ENCODE measurements around the gene SLC29A1.

SLC29A1 gene

DNA sequence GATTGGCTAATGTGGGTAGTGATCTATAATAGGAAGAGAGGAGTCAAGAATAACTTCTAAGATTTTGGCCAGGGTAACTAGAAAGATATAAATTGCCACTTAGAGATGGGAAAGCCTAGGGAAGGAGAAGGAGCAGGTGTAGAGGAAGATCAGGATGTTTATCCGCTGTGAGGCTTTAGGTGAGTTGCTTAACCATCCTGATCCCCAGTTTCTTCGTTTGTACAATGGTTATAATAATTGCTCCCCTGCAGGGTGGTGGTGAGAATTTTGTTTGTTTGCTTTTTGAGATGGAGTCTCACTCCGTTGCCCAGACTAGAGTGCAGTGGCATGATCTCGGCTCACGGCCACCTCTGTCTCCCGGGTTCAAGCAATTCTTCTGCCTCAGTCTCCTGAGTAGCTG lies 9.1 kb upstream of the SLC29A1 start:
- no peaks in the 10 kb centered on the region for H4K20me1 ChIP-seq (ENCODE audit: insufficient read depth, low read length)
- H3K27me3 ChIP-seq (ENCODE audit: low read depth, low read length): no peaks in the 10 kb centered on the region
- H3K79me2 ChIP-seq (ENCODE audit: low read length): no peaks in the 10 kb centered on the region
- no peaks in the 10 kb centered on the region for H3K36me3 ChIP-seq (replicated peaks; ENCODE audit: low read depth, low read length)
- H3K4me2 ChIP-seq (ENCODE audit: low read length): no peak overlapping the region
- no peak overlapping the region for H3K4me3 ChIP-seq (ENCODE audit: low read length)
- no peak overlapping the region for H3K27ac ChIP-seq (ENCODE audit: low read length)
- TF ChIP-seq EZH2phosphoT487 (IDR thresholded peaks at IDR 0.05; ENCODE audit: low read depth): no peak
- TF ChIP-seq, protein P1, sequence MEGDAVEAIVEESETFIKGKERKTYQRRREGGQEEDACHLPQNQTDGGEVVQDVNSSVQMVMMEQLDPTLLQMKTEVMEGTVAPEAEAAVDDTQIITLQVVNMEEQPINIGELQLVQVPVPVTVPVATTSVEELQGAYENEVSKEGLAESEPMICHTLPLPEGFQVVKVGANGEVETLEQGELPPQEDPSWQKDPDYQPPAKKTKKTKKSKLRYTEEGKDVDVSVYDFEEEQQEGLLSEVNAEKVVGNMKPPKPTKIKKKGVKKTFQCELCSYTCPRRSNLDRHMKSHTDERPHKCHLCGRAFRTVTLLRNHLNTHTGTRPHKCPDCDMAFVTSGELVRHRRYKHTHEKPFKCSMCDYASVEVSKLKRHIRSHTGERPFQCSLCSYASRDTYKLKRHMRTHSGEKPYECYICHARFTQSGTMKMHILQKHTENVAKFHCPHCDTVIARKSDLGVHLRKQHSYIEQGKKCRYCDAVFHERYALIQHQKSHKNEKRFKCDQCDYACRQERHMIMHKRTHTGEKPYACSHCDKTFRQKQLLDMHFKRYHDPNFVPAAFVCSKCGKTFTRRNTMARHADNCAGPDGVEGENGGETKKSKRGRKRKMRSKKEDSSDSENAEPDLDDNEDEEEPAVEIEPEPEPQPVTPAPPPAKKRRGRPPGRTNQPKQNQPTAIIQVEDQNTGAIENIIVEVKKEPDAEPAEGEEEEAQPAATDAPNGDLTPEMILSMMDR (IDR thresholded peaks at IDR 0.05; ENCODE audit: low read depth, low read length): no peak
- H3K4me1 ChIP-seq (ENCODE audit: low read length): peaks cover 24% of the 10 kb centered on the region
- no peak overlapping the region for H3K9ac ChIP-seq (ENCODE audit: low read length)
- H3K9me3 ChIP-seq (ENCODE audit: insufficient read depth, low read length): no peaks in the 10 kb centered on the region
- no peak overlapping the region for H2AFZ ChIP-seq (ENCODE audit: low read depth, low read length)

DNA sequence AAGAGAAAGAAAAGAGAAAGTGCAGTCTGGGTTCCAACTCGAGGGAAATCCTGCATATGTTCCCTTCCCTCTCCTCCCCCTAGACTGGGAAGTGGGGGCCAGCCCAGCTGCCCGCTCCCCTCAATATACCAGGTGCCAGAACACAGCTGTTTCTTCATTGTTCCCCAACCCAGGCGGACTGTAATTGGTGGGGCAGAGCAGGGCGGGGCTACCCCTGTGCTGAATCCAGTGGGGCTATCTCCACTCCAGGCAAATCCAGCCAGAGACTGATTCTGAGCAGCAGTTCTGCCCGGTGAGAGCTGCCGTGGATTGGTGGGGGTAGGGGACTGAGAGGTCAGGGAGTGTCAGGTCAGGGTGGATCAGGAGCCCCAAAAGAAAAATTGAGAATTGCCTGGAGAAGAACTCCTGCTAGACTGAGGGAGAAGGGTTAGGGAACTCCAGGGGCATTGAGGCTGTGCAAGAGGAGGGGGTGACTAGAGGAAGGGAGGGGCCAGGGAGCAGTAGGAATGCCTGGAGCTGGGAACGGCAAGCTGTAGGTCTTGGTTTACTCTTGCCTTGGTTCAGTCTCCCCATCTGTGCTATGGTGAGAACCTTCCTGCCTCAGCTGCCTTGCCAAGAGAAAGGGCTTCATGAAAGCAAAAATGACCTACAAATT lies 6.6 kb upstream of the SLC29A1 start, which contains the start of gene MYMX:
TSS of gene MYMX (plus strand) at position 250 of the 655 bp plus-strand sequence. CDS start 546 bp downstream, outside the sequence.
- Histone ChIP-seq H3K36me3 (replicated peaks; ENCODE audit: low read depth, low read length) (no peaks in the 10 kb centered on the region), H3K4me2 (ENCODE audit: low read length) (no peak within 1 kb of the TSS; the same call in 1 of the 2 replicates), H3K79me2 (ENCODE audit: low read length) (no peaks in the 10 kb centered on the region), H2AFZ (ENCODE audit: low read depth, low read length) (no peak within 1 kb of the TSS), H3K9ac (ENCODE audit: low read length) (no peak within 1 kb of the TSS), H4K20me1 (ENCODE audit: insufficient read depth, low read length) (no peaks in the 10 kb centered on the region), H3K4me3 (ENCODE audit: low read length) (no peak within 1 kb of the TSS), H3K9me3 (ENCODE audit: insufficient read depth, low read length) (no peaks in the 10 kb centered on the region), H3K27ac (ENCODE audit: low read length) (no peak within 1 kb of the TSS), H3K4me1 (ENCODE audit: low read length) (peaks cover 36% of the 10 kb centered on the region), H3K27me3 (ENCODE audit: low read depth, low read length) (no peaks in the 10 kb centered on the region)
- no peak for TF ChIP-seq EZH2phosphoT487 (IDR thresholded peaks at IDR 0.05; ENCODE audit: low read depth)
- TF ChIP-seq, protein P1 (IDR thresholded peaks at IDR 0.05; ENCODE audit: low read depth, low read length): no peak

DNA sequence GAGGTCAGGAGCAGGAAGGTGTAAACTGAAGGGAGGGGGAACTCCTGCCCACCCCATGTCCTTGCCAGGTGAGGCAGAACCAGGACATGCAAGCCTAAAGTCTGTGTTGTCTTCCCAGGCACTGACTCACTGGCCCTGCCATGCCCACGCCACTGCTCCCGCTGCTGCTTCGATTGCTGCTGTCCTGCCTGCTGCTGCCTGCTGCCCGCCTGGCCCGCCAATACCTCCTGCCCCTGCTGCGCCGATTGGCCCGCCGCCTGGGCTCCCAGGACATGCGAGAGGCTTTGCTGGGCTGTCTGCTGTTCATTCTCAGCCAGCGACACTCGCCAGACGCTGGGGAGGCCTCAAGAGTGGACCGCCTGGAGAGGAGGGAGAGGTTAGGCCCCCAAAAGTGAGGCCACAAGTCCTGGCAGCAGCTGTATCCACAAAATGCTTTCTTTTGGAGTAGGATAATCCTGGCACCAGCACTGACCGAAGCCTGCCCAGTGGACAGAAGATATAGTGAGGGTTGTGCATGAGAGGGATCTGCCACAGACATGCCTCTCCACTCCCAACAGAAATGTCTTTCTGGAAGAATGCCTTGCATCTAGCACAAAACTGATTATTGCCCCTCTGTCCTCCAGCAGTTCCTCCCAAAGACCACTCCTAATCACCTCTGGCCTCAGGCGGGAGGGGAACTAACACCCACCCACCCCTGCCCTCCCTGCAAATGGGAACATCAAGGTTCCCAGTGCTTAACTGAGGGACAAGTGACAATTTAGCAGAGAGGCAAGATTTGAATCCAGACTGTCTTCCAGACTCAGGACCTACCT lies 5.9 kb upstream of the SLC29A1 start:
- H3K4me2 ChIP-seq (ENCODE audit: low read length): peak overlapping the region; percentile 87; the same call in 1 of the 2 replicates
- TF ChIP-seq, protein P1 (IDR thresholded peaks at IDR 0.05; ENCODE audit: low read depth, low read length): no peak
- no peak for TF ChIP-seq EZH2phosphoT487 (IDR thresholded peaks at IDR 0.05; ENCODE audit: low read depth)
- H3K27ac ChIP-seq (ENCODE audit: low read length): no peak overlapping the region
- no peaks in the 10 kb centered on the region for H3K9me3 ChIP-seq (ENCODE audit: insufficient read depth, low read length)
- no peak overlapping the region for H3K4me3 ChIP-seq (ENCODE audit: low read length)
- no peaks in the 10 kb centered on the region for H3K27me3 ChIP-seq (ENCODE audit: low read depth, low read length)
- H3K9ac ChIP-seq (ENCODE audit: low read length): no peak overlapping the region
- H3K4me1 ChIP-seq (ENCODE audit: low read length): peaks cover 42% of the 10 kb centered on the region
- H3K79me2 ChIP-seq (ENCODE audit: low read length): no peaks in the 10 kb centered on the region
- H4K20me1 ChIP-seq (ENCODE audit: insufficient read depth, low read length): no peaks in the 10 kb centered on the region
- H3K36me3 ChIP-seq (replicated peaks; ENCODE audit: low read depth, low read length): no peaks in the 10 kb centered on the region
- no peak overlapping the region for H2AFZ ChIP-seq (ENCODE audit: low read depth, low read length)
